Neural progenitor cell (in vitro differentiated cells): ENCODE measurements around the gene KRT79.

Experiments used
- EZH2 ChIP-seq: fragments of 200-600 bp; sonication (generic); IDR thresholded peaks from 2 replicates; pipeline ENCODE4 v1.6.1; 2017; ENCODE audit warnings: antibody characterized with exemption, mild to moderate bottlenecking, moderate library complexity
- EZH2phosphoT487 ChIP-seq: fragments of 200-600 bp; sonication (generic); IDR thresholded peaks from 2 replicates; pipeline ENCODE4 v1.6.1; 2017; ENCODE audit warnings: antibody characterized with exemption
- TF ChIP-seq, protein P1 (sequence below): fragments of 200-600 bp; sonication (generic); IDR thresholded peaks from 2 replicates; pipeline ENCODE4 v1.5.1; 2017; ENCODE audit warnings: antibody characterized with exemption, mild to moderate bottlenecking

DNA sequence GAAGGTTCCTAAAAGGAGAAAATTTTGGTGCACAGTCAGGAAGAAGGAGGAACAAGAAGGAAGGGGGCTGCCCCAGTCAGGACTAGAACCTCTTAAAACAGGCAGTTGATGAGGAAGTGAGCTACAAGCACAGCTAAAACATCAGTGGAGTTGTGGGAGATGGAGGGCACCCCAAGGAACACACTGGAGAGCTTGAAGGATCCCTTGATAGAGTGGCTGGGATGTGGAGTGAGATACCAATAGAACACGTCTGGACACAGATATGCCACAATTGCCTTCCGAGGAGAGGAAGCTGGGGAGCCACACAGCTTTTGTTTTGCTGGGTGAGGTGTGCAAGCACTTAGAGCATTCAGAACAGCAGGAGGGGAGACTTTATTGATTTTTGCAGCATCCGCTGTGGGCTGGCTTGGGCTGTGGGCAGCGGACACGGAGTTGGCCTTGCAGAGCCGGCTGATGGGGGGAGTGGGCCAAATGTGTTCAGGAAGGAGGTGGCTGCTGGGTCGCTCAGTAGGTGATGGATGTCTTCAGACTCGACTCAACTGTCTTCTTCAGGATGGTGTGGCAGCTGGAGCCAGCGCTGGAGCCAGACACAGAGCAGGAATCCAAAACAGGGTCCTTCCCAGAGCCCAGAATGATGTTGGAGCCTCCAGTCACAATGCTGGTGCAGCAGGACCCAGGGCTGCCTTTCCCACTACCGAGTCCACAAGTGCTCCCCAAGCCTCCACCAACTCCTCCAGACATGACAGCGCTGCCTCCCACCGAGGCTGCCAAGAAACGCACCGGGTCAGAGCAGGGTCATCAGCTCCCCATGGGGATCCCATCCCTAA is 4.7 kb upstream of the KRT79 start:
- TF ChIP-seq, protein P1, sequence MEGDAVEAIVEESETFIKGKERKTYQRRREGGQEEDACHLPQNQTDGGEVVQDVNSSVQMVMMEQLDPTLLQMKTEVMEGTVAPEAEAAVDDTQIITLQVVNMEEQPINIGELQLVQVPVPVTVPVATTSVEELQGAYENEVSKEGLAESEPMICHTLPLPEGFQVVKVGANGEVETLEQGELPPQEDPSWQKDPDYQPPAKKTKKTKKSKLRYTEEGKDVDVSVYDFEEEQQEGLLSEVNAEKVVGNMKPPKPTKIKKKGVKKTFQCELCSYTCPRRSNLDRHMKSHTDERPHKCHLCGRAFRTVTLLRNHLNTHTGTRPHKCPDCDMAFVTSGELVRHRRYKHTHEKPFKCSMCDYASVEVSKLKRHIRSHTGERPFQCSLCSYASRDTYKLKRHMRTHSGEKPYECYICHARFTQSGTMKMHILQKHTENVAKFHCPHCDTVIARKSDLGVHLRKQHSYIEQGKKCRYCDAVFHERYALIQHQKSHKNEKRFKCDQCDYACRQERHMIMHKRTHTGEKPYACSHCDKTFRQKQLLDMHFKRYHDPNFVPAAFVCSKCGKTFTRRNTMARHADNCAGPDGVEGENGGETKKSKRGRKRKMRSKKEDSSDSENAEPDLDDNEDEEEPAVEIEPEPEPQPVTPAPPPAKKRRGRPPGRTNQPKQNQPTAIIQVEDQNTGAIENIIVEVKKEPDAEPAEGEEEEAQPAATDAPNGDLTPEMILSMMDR: no peak
- no peak for TF ChIP-seq EZH2phosphoT487
- no peak for TF ChIP-seq EZH2
